Muscle layer of colon (tissue), 2 donors: ENCODE data around the gene MTCH1.

Experiments used
- H3K27ac ChIP-seq: one replicate; pipeline ENCODE4 v1.7.0; 2013; ENCODE audit warnings: low read depth, mild to moderate bottlenecking, low read length, moderate library complexity
- H3K27me3 ChIP-seq, 2 donors: one replicate each; pipeline ENCODE4 v1.7.0; 2013; ENCODE audit warnings: low read length in 2 of 2, mild to moderate bottlenecking in 2 of 2; ENCODE audit not compliant: insufficient read depth in 2 of 2, control insufficient read depth in 1 of 2
- H3K36me3 ChIP-seq: one replicate; pipeline ENCODE4 v1.7.0; 2013; ENCODE audit warnings: mild to moderate bottlenecking, low read length; ENCODE audit not compliant: insufficient read depth
- H3K4me1 ChIP-seq: one replicate; pipeline ENCODE4 v1.7.0; 2013; ENCODE audit warnings: mild to moderate bottlenecking, low read length; ENCODE audit not compliant: insufficient read depth
- H3K4me3 ChIP-seq, 2 donors: one replicate each; pipeline ENCODE4 v1.7.0; 2013; ENCODE audit warnings: low read length in 2 of 2, low read depth in 1 of 2, mild to moderate bottlenecking in 1 of 2, moderate library complexity in 1 of 2
- H3K9ac ChIP-seq: one replicate; pipeline ENCODE4 v1.7.0; 2013; ENCODE audit warnings: low read length
- H3K9me3 ChIP-seq: one replicate; pipeline ENCODE4 v1.7.0; 2013; ENCODE audit warnings: mild to moderate bottlenecking, low read length
- donor health status: abdominal sarcoma.
- donor health status: Adenocarcinoma of cecum.

Gene MTCH1

GRCh38 chr6:37024656-37025337, 38.8 kb upstream of the MTCH1 start:
- Histone ChIP-seq H3K9ac (no peak overlapping the region), H3K4me1 (no peaks in the 10 kb centered on the region), H3K27ac (no peak overlapping the region), H3K9me3 (no peaks in the 10 kb centered on the region), H3K27me3 (no peaks in the 10 kb centered on the region), H3K4me3 (no peak overlapping the region), H3K36me3 (no peaks in the 10 kb centered on the region)

GRCh38 chr6:37022135-37022863, 36.3 kb upstream of the MTCH1 start:
- peaks cover 16% of the 10 kb centered on the region for H3K4me1 ChIP-seq
- no peak overlapping the region for H3K27ac ChIP-seq
- no peak overlapping the region for H3K9ac ChIP-seq
- H3K36me3 ChIP-seq = no peaks in the 10 kb centered on the region
- H3K9me3 ChIP-seq = no peaks in the 10 kb centered on the region
- no peaks in the 10 kb centered on the region for H3K27me3 ChIP-seq
- H3K4me3 ChIP-seq = no peak overlapping the region

GRCh38 chr6:37021356-37022129, 35.5 kb upstream of the MTCH1 start:
- Histone ChIP-seq H3K4me3 (no peak overlapping the region), H3K27me3 (no peaks in the 10 kb centered on the region), H3K27ac (no peak overlapping the region), H3K9ac (no peak overlapping the region), H3K36me3 (no peaks in the 10 kb centered on the region), H3K4me1 (peaks cover 16% of the 10 kb centered on the region), H3K9me3 (no peaks in the 10 kb centered on the region)

GRCh38 chr6:37020812-37021211, 34.8 kb upstream of the MTCH1 start:
- H3K4me3 ChIP-seq = no peak overlapping the region
- H3K9ac ChIP-seq = no peak overlapping the region
- no peaks in the 10 kb centered on the region for H3K36me3 ChIP-seq
- no peaks in the 10 kb centered on the region for H3K27me3 ChIP-seq
- H3K27ac ChIP-seq = no peak overlapping the region
- H3K4me1 ChIP-seq = peaks cover 16% of the 10 kb centered on the region
- no peaks in the 10 kb centered on the region for H3K9me3 ChIP-seq

DNA sequence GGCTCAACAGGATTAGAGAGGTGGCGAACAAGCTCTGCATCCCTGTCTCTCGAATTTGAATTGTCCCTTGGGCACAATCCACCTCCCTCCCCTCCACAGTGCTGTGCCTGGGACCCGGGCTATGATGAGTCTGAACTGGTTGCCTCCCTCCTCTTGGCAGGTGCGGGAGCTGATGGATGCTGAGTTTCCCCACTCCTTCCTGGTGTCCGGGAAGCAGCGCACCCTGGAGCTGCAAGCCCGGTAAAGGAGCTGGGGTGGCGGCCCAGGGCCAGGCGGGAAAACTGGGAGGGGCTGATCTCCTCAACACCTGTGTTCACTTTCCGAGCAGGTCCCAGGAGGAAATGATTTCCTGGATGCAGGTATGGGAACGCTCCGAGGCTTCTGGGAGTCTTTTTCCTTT, 34.4 kb upstream of the MTCH1 start:
- Histone ChIP-seq H3K4me1 (peaks cover 16% of the 10 kb centered on the region), H3K4me3 (no peak overlapping the region), H3K27me3 (no peaks in the 10 kb centered on the region), H3K9ac (no peak overlapping the region), H3K9me3 (no peaks in the 10 kb centered on the region), H3K27ac (no peak overlapping the region), H3K36me3 (no peaks in the 10 kb centered on the region)

DNA sequence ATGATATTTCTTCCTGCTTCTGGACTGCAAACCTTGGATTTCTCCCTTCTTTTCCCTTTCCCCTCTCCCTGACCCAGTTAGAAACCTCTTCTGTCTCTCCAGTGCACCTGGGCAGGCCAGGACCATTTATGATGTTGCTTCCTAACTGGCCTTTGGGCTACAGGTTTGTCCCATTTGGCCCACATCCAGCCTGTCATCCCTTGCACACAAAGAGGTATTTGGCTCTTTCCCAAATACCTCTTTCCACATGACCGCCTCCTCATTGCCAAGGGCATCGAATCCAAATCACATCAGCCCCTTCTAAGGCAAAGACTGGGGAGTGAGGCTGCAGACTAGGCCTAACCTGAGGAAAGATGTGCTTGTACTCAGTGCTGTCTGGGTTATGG, 33.1 kb upstream of the MTCH1 start:
- Histone ChIP-seq H3K9ac (no peak overlapping the region), H3K27ac (peak overlapping the region; percentile 4), H3K4me3 (no peak overlapping the region), H3K4me1 (peaks cover 16% of the 10 kb centered on the region), H3K27me3 (no peaks in the 10 kb centered on the region), H3K36me3 (no peaks in the 10 kb centered on the region), H3K9me3 (no peaks in the 10 kb centered on the region)

DNA sequence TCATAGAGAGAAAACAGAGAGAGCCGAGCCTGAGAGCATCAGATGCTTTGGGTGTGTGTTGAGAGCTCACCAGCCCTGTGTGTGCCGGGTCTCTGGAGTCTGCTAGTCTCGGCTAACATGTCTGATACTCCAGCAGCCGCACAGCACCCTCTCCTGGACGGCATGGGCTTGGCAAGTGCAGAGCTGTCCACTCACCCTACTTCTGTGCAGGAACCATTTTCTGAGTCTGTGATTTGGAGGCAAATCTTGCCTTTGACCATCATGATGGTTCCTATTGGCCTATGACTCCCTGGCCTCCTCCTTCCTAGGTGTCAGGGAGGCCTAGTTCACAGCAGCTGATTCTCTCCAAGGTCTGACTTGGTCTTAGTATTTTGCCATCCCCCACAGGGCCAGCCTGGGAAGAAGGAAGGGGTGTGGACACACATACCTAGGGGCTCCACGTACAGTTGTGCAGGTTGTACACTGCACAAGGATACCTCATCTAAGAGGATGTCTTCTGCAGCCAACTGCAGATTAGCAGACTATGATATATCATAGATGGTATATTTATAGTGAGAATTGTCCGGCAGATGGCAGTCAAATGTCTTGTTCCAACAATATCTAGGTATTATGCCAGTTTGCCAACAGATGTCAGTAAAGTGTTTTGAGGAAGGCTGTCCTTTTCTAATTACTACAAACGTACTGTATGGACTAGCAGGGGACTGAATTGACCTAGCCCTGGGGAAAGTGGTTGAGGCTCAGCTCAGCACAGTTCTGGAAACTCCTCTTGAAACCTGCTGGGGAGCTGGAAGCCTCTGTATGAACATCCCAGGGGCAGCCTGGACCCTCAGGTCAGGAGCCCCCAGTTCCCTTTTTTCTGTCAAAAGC, 32.4 kb upstream of the MTCH1 start:
- Histone ChIP-seq H3K36me3 (no peaks in the 10 kb centered on the region), H3K9me3 (no peaks in the 10 kb centered on the region), H3K27ac (peak overlapping the region; percentile 71), H3K4me1 (peaks cover 16% of the 10 kb centered on the region), H3K4me3 (no peak overlapping the region), H3K9ac (peak overlapping the region; percentile 3), H3K27me3 (no peaks in the 10 kb centered on the region)

GRCh38 chr6:37017606-37018197, 31.7 kb upstream of the MTCH1 start:
- Histone ChIP-seq H3K9me3 (no peaks in the 10 kb centered on the region), H3K4me1 (peaks cover 16% of the 10 kb centered on the region), H3K9ac (no peak overlapping the region), H3K27ac (peak overlapping the region; percentile 71), H3K36me3 (no peaks in the 10 kb centered on the region), H3K4me3 (no peak overlapping the region), H3K27me3 (no peaks in the 10 kb centered on the region)

- no peaks in the 10 kb centered on the region for H3K9me3 ChIP-seq
- peaks cover 16% of the 10 kb centered on the region for H3K4me1 ChIP-seq
- H3K27me3 ChIP-seq = no peaks in the 10 kb centered on the region
- no peak overlapping the region for H3K9ac ChIP-seq
- H3K27ac ChIP-seq = peak overlapping the region; percentile 71
- no peaks in the 10 kb centered on the region for H3K36me3 ChIP-seq
- no peak overlapping the region for H3K4me3 ChIP-seq
These were observed 31.0 kb upstream of the MTCH1 start for GRCh38 chr6:37016995-37017394.

GRCh38 chr6:37015532-37015931, 29.5 kb upstream of the MTCH1 start:
- Histone ChIP-seq H3K9me3 (no peaks in the 10 kb centered on the region), H3K36me3 (no peaks in the 10 kb centered on the region), H3K9ac (no peak overlapping the region), H3K4me1 (peaks cover 16% of the 10 kb centered on the region), H3K4me3 (no peak overlapping the region), H3K27me3 (no peaks in the 10 kb centered on the region), H3K27ac (no peak overlapping the region)
